WTC11 (cell line): ENCODE data around the gene INPP5A.

Experiments
- ATF1 ChIP-seq: sonication (generic); formaldehyde crosslinking; IDR thresholded peaks from 2 replicates; pipeline ENCODE4 v1.8.1; 2023; ENCODE audit warnings: mild to moderate bottlenecking, moderate library complexity, missing genetic modification reagents
- ATF3 ChIP-seq: sonication (generic); formaldehyde crosslinking; conservative IDR thresholded peaks from 2 replicates; pipeline ENCODE4 v1.8.1; 2022; ENCODE audit warnings: mild to moderate bottlenecking, missing genetic modification reagents
- FOXK1 ChIP-seq: sonication (generic); formaldehyde crosslinking; IDR thresholded peaks from 2 replicates; pipeline ENCODE4 v1.8.0; 2022; ENCODE audit warnings: mild to moderate bottlenecking, moderate library complexity, missing genetic modification reagents
- JUN ChIP-seq: sonication (generic); formaldehyde crosslinking; IDR thresholded peaks from 2 replicates; pipeline ENCODE4 v1.8.0; 2023; ENCODE audit warnings: mild to moderate bottlenecking, missing genetic modification reagents
- NFYB ChIP-seq: sonication (generic); formaldehyde crosslinking; conservative IDR thresholded peaks from 2 replicates; pipeline ENCODE4 v1.8.0; 2022; ENCODE audit warnings: low read depth, missing genetic modification reagents
- PRRX2 ChIP-seq: fragments of 250-450 bp; sonication (Bioruptor Pico); IDR thresholded peaks from 2 replicates; pipeline ENCODE4 v1.8.0; 2021; ENCODE audit warnings: mild to moderate bottlenecking
- SMAD4 ChIP-seq: sonication (generic); formaldehyde crosslinking; IDR thresholded peaks from 2 replicates; pipeline ENCODE4 v1.8.0; 2022; ENCODE audit warnings: mild to moderate bottlenecking, missing genetic modification reagents
- SP1 ChIP-seq: sonication (generic); formaldehyde crosslinking; conservative IDR thresholded peaks from 2 replicates; pipeline ENCODE4 v1.8.1; 2022; ENCODE audit warnings: missing genetic modification reagents
- ZBTB43 ChIP-seq: sonication (generic); formaldehyde crosslinking; IDR thresholded peaks from 2 replicates; pipeline ENCODE4 v1.8.1; 2023; ENCODE audit warnings: mild to moderate bottlenecking, missing genetic modification reagents
- ZNF317 ChIP-seq: sonication (generic); formaldehyde crosslinking; IDR thresholded peaks from 2 replicates; pipeline ENCODE4 v1.8.1; 2023; ENCODE audit warnings: low read depth, mild to moderate bottlenecking, moderate library complexity, missing genetic modification reagents, borderline replicate concordance
- TF ChIP-seq, protein P1 (sequence below): fragments of 200-600 bp; IDR thresholded peaks from 2 replicates; pipeline ENCODE4 v1.8.0; 2022; ENCODE audit warnings: antibody characterized with exemption
- TF ChIP-seq, protein P2 (sequence below): sonication (generic); formaldehyde crosslinking; IDR thresholded peaks from 2 replicates; pipeline ENCODE4 v1.8.0; 2022; ENCODE audit warnings: mild to moderate bottlenecking, missing genetic modification reagents
- TF ChIP-seq, protein P3 (sequence below): sonication (generic); formaldehyde crosslinking; IDR thresholded peaks from 2 replicates; pipeline ENCODE4 v1.8.0; 2022; ENCODE audit warnings: mild to moderate bottlenecking, missing genetic modification reagents

- TF ChIP-seq SMAD4 (CRISPR knock-in tag): no peak
- TF ChIP-seq JUN: no peak
- no peak for TF ChIP-seq ATF1 (CRISPR knock-in tag)
- no peak for TF ChIP-seq ATF3 (CRISPR knock-in tag)
- TF ChIP-seq FOXK1 (CRISPR knock-in tag): no peak
- TF ChIP-seq, protein P1, sequence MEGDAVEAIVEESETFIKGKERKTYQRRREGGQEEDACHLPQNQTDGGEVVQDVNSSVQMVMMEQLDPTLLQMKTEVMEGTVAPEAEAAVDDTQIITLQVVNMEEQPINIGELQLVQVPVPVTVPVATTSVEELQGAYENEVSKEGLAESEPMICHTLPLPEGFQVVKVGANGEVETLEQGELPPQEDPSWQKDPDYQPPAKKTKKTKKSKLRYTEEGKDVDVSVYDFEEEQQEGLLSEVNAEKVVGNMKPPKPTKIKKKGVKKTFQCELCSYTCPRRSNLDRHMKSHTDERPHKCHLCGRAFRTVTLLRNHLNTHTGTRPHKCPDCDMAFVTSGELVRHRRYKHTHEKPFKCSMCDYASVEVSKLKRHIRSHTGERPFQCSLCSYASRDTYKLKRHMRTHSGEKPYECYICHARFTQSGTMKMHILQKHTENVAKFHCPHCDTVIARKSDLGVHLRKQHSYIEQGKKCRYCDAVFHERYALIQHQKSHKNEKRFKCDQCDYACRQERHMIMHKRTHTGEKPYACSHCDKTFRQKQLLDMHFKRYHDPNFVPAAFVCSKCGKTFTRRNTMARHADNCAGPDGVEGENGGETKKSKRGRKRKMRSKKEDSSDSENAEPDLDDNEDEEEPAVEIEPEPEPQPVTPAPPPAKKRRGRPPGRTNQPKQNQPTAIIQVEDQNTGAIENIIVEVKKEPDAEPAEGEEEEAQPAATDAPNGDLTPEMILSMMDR: no peak
- TF ChIP-seq, protein P2, sequence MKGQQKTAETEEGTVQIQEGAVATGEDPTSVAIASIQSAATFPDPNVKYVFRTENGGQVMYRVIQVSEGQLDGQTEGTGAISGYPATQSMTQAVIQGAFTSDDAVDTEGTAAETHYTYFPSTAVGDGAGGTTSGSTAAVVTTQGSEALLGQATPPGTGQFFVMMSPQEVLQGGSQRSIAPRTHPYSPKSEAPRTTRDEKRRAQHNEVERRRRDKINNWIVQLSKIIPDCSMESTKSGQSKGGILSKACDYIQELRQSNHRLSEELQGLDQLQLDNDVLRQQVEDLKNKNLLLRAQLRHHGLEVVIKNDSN (CRISPR knock-in tag): no peak
- TF ChIP-seq NFYB (CRISPR knock-in tag): no peak
- TF ChIP-seq SP1: no peak
- TF ChIP-seq ZBTB43 (CRISPR knock-in tag): no peak
- TF ChIP-seq, protein P3, sequence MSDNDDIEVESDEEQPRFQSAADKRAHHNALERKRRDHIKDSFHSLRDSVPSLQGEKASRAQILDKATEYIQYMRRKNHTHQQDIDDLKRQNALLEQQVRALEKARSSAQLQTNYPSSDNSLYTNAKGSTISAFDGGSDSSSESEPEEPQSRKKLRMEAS (CRISPR knock-in tag): no peak
- TF ChIP-seq ZNF317 (CRISPR knock-in tag): no peak
- no peak for TF ChIP-seq PRRX2 (CRISPR knock-in tag)
Measured at GRCh38 chr10:132662186-132662920, 124.8 kb downstream of the INPP5A start.
